M059J (cell line): ENCODE data around the gene STRADB. TPM values are rescaled to one million over a fixed set of nuclear protein-coding genes. Genes with fewer than 3 reads are reported as not detected.
"Not testable (repeated sequence)": the region's sequence is repeated elsewhere in the genome, so short reads cannot be mapped to it uniquely, and the experiment has no call there.

Source experiments
- DNase-seq: peaks from one replicate; pipeline ENCODE4 v3.0.0-alpha.2; 2012; ENCODE audit warnings: low read depth
- total RNA-seq: library from RNA; depleted of rRNA; stranded (reverse); fragments of >200 nt; shearing (Covaris generic); gene quantifications from 2 replicates; pipeline ENCODE4 v1.2.3, GENCODE V29; 2014

STRADB gene
- total RNA-seq, 1 experiment from 2014 or later: 51.6 TPM

- no peak for DNase-seq
Measured at GRCh38 chr2:201430839-201431238, 20.7 kb upstream of the STRADB start.

- peak; percentile 86 for DNase-seq
Measured at GRCh38 chr2:201432038-201432620, 19.4 kb upstream of the STRADB start.

- peak; percentile 39 for DNase-seq
Measured at GRCh38 chr2:201432621-201433393, 18.7 kb upstream of the STRADB start.

- DNase-seq: no peak
Measured at GRCh38 chr2:201433394-201433995, 18.0 kb upstream of the STRADB start.

- no peak for DNase-seq
Measured at GRCh38 chr2:201436141-201436540, 15.4 kb upstream of the STRADB start.

- DNase-seq: not testable (repeated sequence)
Measured at GRCh38 chr2:201439336-201439922, 12.1 kb upstream of the STRADB start.

GRCh38 chr2:201440182-201440581 lies 11.4 kb upstream of the STRADB start:
- DNase-seq: no peak

- no peak for DNase-seq
Measured at GRCh38 chr2:201441409-201441808, 10.1 kb upstream of the STRADB start.

GRCh38 chr2:201444746-201445465 lies 6.6 kb upstream of the STRADB start:
- no peak for DNase-seq

GRCh38 chr2:201447086-201447485 lies 4.5 kb upstream of the STRADB start:
- no peak for DNase-seq

GRCh38 chr2:201448061-201448460 lies 3.5 kb upstream of the STRADB start:
- no peak for DNase-seq

- peak; percentile 51 for DNase-seq
Measured at GRCh38 chr2:201448701-201449100, 2.8 kb upstream of the STRADB start.

GRCh38 chr2:201450954-201451291 lies 617 bp upstream of the STRADB start:
- no peak for DNase-seq

GRCh38 chr2:201452058-201452921 lies 750 bp downstream of the STRADB start:
- no peak for DNase-seq

GRCh38 chr2:201452922-201453643 lies 1.5 kb downstream of the STRADB start:
- DNase-seq: no peak

- no peak for DNase-seq
Measured at GRCh38 chr2:201458381-201458780, 6.8 kb downstream of the STRADB start.

GRCh38 chr2:201460532-201460931 lies 9.0 kb downstream of the STRADB start:
- DNase-seq: no peak

GRCh38 chr2:201464547-201464946 lies 13.0 kb downstream of the STRADB start:
- DNase-seq: no peak

GRCh38 chr2:201465524-201465971 lies 14.0 kb downstream of the STRADB start:
- DNase-seq: peak; percentile 26

- peak; percentile 71 for DNase-seq
Measured at GRCh38 chr2:201466050-201466675, 14.6 kb downstream of the STRADB start.
